AG20443 (cell line): ENCODE measurements around the gene CRTC3.
A peak's percentile ranks its signal among the peaks of the same experiment; 100 is the strongest.
"Not testable (repeated sequence)": the region's sequence is repeated elsewhere in the genome, so short reads cannot be mapped to it uniquely, and the experiment has no call there.

ENCODE experiments used
- DNase-seq: peaks from one replicate; pipeline ENCODE4 v3.0.0; 2012; ENCODE audit warnings: low spot score, mixed read lengths

The CRTC3 gene

DNA sequence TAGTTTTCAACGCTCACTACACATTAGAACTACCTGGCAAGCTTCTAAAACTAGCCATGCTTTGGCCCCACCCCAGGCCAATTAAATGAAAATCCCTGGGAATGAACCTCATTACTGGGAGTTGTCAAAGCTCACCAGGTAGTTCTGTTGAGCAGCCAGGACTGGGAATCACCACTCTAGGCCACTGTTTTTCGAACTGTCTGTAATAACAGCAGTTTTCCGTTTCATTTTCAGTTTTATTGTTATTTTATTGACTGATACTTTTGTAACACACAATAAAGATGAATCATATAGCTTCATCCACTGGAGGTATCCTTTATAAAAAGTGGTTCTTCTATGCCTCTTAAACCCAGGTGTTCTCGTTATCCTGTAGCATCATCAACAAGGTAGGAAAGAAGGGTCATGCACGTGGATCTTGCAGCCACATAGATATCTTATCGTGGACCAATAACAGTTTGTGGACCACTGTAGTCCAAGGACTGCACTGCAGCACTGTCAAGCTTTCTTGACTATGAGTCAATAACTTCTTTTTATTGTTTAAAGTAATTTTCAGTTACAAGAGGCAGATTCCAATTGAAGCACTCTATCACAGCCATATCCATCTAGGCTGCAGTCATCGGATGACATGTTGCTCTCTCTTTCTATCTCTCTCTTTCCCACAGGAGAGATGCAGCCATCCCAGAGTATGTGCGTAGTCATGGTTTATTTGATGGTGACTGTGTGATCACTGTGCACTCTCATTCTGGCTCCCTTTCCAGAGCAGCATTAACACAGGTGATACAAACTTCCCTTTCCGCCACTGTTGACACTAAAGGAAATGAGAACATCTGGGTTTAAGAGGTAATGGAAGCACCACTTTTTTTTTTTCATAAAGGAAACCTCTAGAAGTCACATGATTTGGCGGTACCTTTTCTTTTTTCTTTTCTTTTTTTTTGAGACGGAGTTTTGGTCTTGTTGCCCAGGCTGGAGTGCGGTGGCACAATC, 148.4 kb downstream of the CRTC3 start:
- no peak for DNase-seq

DNA sequence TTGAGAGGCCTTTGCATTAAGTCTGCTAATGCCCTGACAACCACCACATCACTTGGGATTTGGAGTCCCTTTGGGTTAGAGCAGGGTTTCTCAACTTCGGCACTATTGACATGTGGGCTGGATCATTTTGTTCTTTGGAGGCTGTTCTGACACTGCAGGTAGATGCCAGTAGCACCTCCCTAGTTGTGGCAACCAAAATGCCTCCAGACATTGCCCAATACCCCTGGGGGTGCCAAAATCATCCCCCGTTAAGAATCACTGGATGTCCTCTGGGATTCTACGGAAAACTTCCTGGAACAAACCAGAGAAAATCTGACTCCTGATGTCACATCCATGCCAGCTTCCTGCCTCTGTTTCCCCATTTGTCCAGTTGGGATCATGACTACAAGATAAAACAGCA, 150.2 kb downstream of the CRTC3 start:
- DNase-seq, result no peak

DNA sequence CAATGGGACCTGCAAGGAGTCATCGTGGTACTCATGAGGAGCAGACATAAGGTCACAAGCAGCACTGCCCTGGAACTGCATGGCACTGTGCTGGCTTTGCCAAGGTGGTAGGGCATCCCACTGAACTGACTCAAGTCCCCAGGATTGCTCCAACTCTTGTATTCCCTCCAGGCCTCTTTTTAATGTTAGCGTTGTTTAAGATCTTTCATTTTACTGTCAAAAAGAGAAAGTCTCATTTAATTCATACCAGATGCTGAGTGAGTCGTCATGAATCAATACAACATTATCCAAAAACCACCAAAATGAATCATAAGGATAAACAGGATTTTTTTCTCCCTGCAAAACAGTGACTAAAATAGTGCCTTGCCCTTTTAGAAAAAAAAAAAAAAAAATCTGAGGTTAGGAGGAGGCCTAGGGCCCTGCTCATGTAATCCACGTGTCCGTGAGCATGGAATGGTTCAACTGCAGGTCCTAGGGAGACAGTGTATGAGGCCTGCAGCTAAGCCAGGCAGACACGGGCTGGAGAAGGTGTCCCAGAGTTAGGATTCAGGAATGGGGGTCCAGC, 150.7 kb downstream of the CRTC3 start:
- peak; percentile 86 for DNase-seq

DNA sequence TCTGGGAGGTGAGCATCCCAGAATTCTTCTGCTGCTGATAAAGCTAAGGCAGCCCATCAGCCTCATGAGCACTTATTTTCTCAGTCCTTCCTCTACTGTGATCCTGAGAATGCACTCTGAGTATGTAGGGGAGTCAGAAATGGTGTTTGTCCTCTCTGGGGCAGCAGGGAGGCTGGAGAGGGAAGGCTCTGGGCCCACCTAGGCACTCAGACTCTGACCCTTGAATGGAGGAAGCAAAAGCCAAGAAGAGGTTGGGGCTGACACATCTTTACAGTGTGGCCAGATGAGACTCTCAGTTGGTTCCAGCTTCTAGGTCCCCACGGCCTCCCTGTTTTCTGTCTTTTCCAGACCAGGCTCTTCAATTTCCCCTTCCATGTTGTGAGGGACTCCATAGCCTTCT, 151.3 kb downstream of the CRTC3 start:
- DNase-seq, result no peak

DNA sequence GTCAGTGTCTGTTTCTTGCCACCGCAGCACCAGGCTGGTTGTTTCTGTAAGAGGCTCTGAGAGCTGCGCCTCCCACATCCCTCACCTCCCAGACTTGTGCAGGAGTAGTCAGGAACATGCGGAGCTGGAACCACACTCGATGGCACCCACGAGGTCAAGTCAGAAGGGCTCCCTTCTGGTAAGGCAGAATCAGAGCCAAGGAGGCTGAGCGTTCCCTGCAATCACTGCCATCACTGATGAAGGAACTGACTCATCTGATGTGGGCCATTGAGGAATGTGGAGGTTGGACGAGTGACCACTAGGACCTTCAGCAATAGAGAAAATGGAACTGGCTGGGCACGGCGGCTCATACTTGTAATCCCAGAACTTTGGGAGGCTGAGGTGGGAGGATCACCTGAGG, 151.8 kb downstream of the CRTC3 start:
- peak; percentile 70 for DNase-seq

DNA sequence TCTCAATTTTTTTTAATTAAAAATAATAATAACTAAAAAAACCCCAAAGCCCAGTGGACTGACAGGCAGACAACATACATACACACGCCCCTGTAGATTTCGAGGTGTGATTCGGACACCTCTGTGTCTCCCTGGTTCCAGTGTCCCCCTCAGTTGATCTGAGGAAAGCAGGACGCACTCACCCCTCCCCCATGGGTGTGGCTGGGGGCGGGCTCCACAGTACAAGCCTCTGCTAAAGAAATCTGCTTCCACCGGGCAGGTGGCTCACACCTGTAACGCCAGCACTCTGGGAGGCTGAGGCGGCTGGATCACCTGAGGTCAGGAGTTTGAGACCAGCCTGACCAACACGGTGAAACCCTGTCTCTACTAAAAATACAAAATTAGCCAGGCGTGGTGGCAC, 153.6 kb downstream of the CRTC3 start:
- no peak for DNase-seq

DNA sequence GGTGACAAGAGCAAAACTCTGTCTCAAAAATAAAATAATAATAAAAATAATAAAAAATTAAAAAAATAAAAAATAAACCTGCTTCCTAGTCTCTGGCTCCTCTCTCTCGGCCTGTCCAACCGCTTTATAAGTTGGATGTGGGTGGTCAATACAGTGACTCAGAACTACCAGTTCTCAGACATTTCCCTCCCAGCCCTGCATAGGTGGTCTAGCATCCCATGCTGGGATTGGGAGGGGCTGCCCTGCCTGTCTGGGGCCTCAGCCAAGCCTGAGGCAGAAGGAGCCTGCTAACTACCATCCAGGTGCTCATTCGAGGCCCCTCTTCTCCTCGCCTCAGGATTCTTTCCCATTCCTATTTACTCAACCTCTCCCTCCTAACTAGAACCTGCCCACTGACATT, 154.2 kb downstream of the CRTC3 start:
- DNase-seq, result no peak

DNA sequence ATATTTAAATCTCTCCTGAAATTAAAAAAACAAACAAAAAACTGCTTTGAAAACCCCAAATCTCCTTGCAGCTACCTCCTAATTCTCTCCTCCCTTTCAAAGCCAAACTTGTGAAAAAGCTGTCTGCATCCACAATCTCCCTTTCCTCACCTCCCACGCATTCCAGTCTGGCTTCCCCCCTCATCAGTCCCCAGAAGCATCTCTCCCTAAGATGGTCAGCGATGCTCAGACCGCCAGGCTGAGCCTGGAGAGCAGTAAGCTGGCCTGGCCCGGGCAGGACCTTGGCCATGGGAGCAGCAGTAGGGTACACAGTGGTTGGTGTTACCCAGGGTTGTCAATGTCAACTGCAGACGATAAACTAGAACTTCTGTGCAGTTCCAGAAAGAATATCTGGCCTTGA, 154.6 kb downstream of the CRTC3 start:
- DNase-seq, result no peak

DNA sequence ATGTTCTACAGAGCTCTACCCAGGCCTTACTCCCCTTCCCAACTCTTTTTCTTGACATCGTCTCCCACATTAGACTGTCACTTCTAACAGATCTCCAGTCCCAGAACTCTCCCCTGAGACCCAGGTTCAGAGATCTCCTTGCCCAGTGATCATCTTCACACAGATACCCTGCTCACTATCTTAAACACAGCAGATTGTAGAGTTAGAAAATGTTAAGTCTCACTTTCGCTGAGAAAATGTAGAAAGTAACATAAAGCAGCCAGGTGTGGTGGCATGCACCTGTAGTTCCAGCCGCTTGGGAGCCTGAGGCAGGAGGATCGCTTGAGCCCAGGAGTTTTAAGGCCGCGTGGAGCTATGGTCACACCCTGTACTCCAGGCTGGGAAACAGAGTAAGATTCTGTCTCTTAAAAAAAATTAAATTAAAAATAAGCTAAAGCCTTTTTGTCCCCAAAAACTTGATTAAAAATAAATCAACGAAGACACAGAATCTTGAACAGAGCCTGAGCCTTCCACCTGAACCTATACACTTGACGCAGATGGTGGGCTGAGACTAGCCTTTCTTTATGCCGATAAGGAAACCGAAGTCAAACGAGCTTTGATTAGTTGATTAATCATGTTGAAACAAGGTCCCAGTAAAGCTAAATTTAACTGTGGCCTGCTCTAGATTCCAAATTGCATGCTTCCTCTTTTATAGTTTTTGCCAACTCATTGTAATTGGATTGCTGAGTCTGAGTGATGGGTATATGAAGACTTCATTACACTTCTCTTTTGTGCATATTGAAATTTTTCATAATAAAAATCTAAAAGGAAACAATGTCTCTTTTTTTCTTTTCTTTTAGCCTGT, 156.1 kb downstream of the CRTC3 start:
- DNase-seq, result no peak

DNA sequence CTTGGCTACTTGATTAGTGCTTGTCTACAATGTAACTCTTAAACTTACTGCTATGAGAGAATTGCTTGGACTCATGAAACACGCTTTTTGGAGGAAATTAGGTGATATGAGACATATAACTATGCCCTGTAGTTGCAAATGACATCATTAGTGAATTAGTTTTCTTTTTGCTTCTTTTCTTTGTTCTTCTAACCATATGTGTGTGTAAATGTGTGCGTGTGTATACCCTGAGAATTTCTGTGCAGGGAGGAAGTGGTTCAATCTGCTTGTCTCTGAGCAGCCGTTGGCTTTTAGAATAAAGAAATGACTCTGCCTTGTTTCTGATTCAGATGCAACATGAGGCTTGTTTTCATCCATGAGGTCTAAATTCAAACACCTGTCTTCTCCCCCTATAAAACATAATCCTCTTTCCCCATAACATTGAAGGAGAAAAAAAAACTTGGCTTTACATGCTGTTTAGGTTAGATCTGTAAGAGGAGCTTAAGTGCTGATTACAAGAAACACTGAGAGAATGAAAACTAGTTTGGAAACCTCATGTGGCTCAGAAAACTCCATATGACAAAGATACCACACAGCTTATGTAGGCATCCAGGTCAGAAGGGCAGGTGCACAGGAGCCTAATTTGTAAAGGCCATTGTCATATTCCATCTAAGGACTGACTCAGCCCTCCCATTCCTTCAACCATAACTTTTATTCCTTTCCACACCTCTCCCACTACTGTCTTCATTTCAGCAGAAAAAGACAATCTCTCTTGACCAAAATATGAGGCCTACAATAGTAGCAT, 156.9 kb downstream of the CRTC3 start:
- no peak for DNase-seq

DNA sequence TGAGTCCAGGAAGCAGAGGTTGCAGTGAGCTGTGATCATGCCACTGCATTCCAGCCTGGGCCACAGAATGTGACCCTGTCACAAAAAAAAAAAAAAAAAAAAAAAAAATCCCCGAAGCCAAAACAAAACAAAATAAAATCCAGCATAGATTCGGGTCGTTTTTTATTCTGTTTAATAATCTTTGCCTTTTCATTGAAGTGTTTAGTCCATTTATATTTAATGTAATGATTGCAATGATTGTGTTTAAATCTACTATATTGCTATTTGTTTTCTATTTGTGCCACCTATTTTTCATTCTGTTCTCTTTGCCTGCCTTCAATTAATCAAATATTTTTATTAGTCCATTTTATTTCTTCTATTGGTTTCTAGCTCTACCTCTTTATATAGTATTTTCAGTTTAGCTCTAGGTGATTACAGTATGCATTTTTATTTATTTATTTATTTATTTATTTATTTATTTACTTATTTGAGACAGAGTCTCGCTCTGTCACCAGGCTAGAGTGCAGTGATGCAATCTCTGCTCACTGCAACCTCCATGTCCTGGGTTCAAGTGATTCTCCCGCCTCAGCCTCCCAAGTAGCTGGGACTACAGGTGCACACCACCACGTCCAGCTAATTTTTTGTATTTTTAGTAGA, 159.7 kb downstream of the CRTC3 start:
- DNase-seq, result not testable (repeated sequence)

DNA sequence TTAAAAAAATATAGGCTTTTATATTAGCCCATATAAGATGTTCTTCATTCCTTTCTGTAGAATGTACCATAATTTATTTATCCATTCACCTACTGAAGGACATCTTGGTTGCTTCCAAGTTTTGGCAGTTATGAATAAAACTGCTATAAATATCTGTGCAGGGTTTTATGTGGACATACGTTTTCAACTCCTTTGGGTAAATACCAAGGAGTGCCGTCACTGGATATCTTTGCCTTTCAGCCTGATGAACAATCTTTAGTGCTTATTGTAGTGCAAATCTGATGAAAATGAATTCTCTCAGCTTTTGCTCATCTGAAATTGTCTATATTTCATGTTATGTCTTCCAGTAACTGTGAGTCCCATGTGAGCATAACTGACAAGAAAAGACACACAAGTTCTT, 160.9 kb downstream of the CRTC3 start:
- no peak for DNase-seq

DNA sequence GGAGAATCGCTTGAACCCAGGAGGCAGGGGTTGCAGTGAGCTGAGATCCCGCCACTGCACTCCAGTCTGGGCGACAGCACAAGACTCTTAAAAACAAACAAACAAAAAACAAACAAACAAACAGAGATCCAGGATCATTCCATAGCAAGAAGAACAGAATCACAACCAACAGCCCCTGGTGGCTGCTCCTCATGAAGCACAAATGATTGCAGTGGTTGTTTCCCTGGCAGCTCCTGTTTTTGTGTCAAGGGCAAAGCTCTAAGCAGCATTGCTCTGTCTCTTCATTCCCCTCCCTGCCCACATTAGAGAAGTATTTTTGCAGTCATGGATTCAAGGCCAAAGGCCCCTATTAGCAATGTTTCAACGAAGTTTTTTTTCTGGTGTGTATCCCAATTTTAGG, 161.6 kb downstream of the CRTC3 start:
- no peak for DNase-seq

DNA sequence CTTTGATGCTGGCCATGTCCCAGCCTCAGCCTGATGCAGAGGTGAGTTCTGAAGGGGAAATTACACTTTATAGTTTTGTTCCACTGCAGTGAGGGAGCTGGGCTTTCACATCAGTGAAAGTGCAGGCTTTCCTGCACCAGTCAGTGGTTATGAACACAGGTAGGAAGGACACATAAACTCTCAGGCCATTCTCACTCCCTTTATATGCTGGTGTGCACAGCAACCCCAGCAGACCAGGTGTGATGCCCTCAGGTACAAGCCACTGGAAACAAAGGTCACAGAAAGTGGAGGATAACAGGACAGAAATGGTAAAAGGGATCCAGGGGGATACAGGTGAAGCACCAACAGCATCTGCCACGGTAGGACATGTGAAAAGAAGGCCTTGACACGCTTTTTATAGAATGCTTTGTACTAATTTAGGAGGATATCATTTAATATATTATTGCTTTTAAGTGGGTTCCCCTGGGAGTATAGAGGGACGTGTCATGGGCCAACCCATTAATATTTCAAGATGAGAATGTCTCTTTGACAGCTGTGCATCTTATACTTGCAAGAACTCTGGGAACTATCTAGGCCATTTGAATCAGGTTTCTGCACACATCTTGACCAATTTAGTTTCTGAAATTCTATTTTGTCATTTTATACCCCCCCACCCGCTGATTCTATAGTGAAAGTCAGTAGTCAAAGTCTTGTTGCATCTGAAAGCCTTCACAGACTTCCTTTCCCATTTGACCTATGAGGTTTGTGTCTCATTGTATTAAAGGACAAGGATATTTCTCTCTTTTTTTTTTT, 162.5 kb downstream of the CRTC3 start:
- DNase-seq, result no peak
